HG03432 (cell line): Measurements from ENCODE around the gene BNC2.
"Not testable (repeated sequence)": the region's sequence is repeated elsewhere in the genome, so short reads cannot be mapped to it uniquely, and the experiment has no call there.

Source experiments
- ATAC-seq: cut with Tn5 transposase; IDR thresholded peaks from one replicate; pipeline ENCODE4 v1.9.1; 2021; ENCODE audit warnings: mild to moderate bottlenecking, moderate library complexity; ENCODE audit not compliant: unreplicated experiment

Gene BNC2

GRCh38 chr9:16521868-16522411, 348.5 kb downstream of the BNC2 start:
- no peak for ATAC-seq

- ATAC-seq: no peak
Observed at GRCh38 chr9:16519001-16519400, 351.5 kb downstream of the BNC2 start.

- no peak for ATAC-seq
Observed at GRCh38 chr9:16516891-16517290, 353.6 kb downstream of the BNC2 start.

- ATAC-seq: no peak
Observed at GRCh38 chr9:16515879-16516301, 354.6 kb downstream of the BNC2 start.

GRCh38 chr9:16515207-16515606, 355.3 kb downstream of the BNC2 start:
- no peak for ATAC-seq

- no peak for ATAC-seq
Observed at GRCh38 chr9:16514131-16514530, 356.3 kb downstream of the BNC2 start.

GRCh38 chr9:16512281-16512680, 358.2 kb downstream of the BNC2 start:
- ATAC-seq: no peak

GRCh38 chr9:16510482-16510881, 360.0 kb downstream of the BNC2 start:
- ATAC-seq: no peak

- no peak for ATAC-seq
Observed at GRCh38 chr9:16509997-16510396, 360.5 kb downstream of the BNC2 start.

- no peak for ATAC-seq
Observed at GRCh38 chr9:16505199-16505598, 365.3 kb downstream of the BNC2 start.

GRCh38 chr9:16501726-16502125, 368.7 kb downstream of the BNC2 start:
- no peak for ATAC-seq

GRCh38 chr9:16501141-16501540, 369.3 kb downstream of the BNC2 start:
- no peak for ATAC-seq

- ATAC-seq: no peak
Observed at GRCh38 chr9:16500386-16500785, 370.1 kb downstream of the BNC2 start.

- no peak for ATAC-seq
Observed at GRCh38 chr9:16499892-16500291, 370.6 kb downstream of the BNC2 start.

GRCh38 chr9:16496908-16497307, 373.6 kb downstream of the BNC2 start:
- ATAC-seq: no peak

- ATAC-seq: no peak
Observed at GRCh38 chr9:16487915-16488314, 382.6 kb downstream of the BNC2 start.

GRCh38 chr9:16485575-16486321, 384.7 kb downstream of the BNC2 start:
- no peak for ATAC-seq

GRCh38 chr9:16485160-16485559, 385.3 kb downstream of the BNC2 start:
- ATAC-seq: no peak

GRCh38 chr9:16484744-16485143, 385.7 kb downstream of the BNC2 start:
- ATAC-seq: no peak

- no peak for ATAC-seq
Observed at GRCh38 chr9:16484180-16484579, 386.3 kb downstream of the BNC2 start.

- no peak for ATAC-seq
Observed at GRCh38 chr9:16482764-16483163, 387.7 kb downstream of the BNC2 start.

GRCh38 chr9:16480584-16480983, 389.9 kb downstream of the BNC2 start:
- not testable (repeated sequence) for ATAC-seq

- no peak for ATAC-seq
Observed at GRCh38 chr9:16475996-16476395, 394.5 kb downstream of the BNC2 start.
